NCI-H510A (cell line): ENCODE results near the gene GPR137.
A peak's percentile ranks its signal among the peaks of the same experiment; 100 is the strongest.

Experiments
- DNase-seq: peaks from one replicate; lab custom pipeline; 2025; lab: John Stamatoyannopoulos, UW

Gene GPR137

GRCh38 chr11:64263947-64264317 lies 21.7 kb upstream of the GPR137 start:
- DNase-seq, result no peak

GRCh38 chr11:64264371-64264852 lies 21.2 kb upstream of the GPR137 start:
- DNase-seq, result no peak

GRCh38 chr11:64265176-64266160 lies 20.2 kb upstream of the GPR137 start:
- DNase-seq, result no peak

- no peak for DNase-seq
Observed at GRCh38 chr11:64266339-64266738, 19.3 kb upstream of the GPR137 start.

GRCh38 chr11:64267207-64267945 lies 18.3 kb upstream of the GPR137 start:
- DNase-seq, result no peak

GRCh38 chr11:64268025-64268892 lies 17.4 kb upstream of the GPR137 start:
- DNase-seq, result no peak

- no peak for DNase-seq
Observed at GRCh38 chr11:64268893-64269539, 16.6 kb upstream of the GPR137 start.

GRCh38 chr11:64269540-64270220 lies 16.0 kb upstream of the GPR137 start:
- peak; percentile 99 for DNase-seq

GRCh38 chr11:64275031-64275800 lies 10.4 kb upstream of the GPR137 start:
- no peak for DNase-seq

- no peak for DNase-seq
Observed at GRCh38 chr11:64275841-64276240, 9.8 kb upstream of the GPR137 start.

- DNase-seq, result no peak
Observed at GRCh38 chr11:64276653-64277431, 8.8 kb upstream of the GPR137 start.

GRCh38 chr11:64278576-64279190 lies 7.0 kb upstream of the GPR137 start:
- no peak for DNase-seq

- DNase-seq, result no peak
Observed at GRCh38 chr11:64281957-64282770, 3.5 kb upstream of the GPR137 start.

- DNase-seq, result no peak
Observed at GRCh38 chr11:64283092-64283491, 2.6 kb upstream of the GPR137 start.

- peak; percentile 88 for DNase-seq
Observed at GRCh38 chr11:64284048-64284961, 1.3 kb upstream of the GPR137 start, which contains the start of gene BAD. Gene BAD (minus strand): TSS chr11:64284665. CDS start chr11:64284368, 297 bp downstream.
